ENCODE results near the gene CTNNA1. TPM values are rescaled to one million over a fixed set of nuclear protein-coding genes. Genes with fewer than 3 reads are reported as not detected.

CTNNA1 gene
- total and polyA plus RNA-seq, 2 of the 8 experiments (the other 6 are each of a cell fraction or from before 2014, with no cell fraction given), result 115 to 349 TPM

DNA sequence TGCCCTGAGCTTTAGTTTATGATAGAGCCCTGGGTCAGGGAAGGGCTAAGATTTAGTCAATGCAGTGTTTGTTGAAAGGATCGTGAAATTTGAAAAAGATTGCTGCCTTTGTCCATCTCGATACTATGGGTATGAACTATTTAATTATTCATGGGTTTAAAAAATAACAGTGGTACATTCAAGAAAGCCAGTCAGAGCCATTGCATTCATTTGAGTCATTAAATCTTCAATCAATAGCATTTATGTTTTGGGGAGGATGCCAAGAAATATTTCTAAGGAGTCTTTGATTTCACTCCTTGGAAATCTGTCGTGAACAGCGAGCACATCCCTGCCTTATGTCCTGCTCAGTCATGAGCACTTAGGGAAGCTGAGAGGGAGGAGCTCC lies 176.3 kb downstream of the CTNNA1 start (continued):
- no peak for TF ChIP-seq PHF8 (conservative IDR thresholded peaks at IDR 0.05; ENCODE audit: low read depth, low read length)
- TF ChIP-seq RXRA (IDR thresholded peaks at IDR 0.05; ENCODE audit: insufficient read depth, low read depth, low read length), result no peak
